A673 (cell line): ENCODE results near the gene NEO1.

Experiments
- CTCF ChIP-seq: fragments of 300-800, 200-600 bp; sonication (generic); conservative IDR thresholded peaks from 2 replicates; pipeline ENCODE4 v1.5.1; 2017; ENCODE audit warnings: low read depth, mild to moderate bottlenecking, antibody characterized with exemption, low read length, moderate library complexity, mixed read lengths
- EZH2 ChIP-seq: fragments of 200-600 bp; sonication (generic); IDR thresholded peaks from 2 replicates; pipeline ENCODE4 v1.6.1; 2017; ENCODE audit warnings: borderline replicate concordance, low read depth, mild to moderate bottlenecking, mixed read lengths, antibody characterized with exemption, low read length; ENCODE audit not compliant: poor library complexity, severe bottlenecking

GRCh38 chr15:73006523-73006922 lies 45.7 kb upstream of the NEO1 start:
- TF ChIP-seq CTCF (no peak), EZH2 (no peak)
